Transverse colon (tissue), 4 donors: ENCODE data around the gene N4BP2L1. TPM values are rescaled to one million over a fixed set of nuclear protein-coding genes. Genes with fewer than 3 reads are reported as not detected.

Experiments
- DNase-seq: peaks from one replicate; pipeline ENCODE4 v3.0.0-alpha.2; 2019
- H3K27ac ChIP-seq, 4 donors: fragments of 200-600 bp; sonication (generic); 2 replicates each; pipeline ENCODE4 v1.5.1; 2016 to 2018; ENCODE audit warnings: inconsistent platforms in 4 of 4
- H3K27me3 ChIP-seq: fragments of 200-600 bp; sonication (generic); 2 replicates; pipeline ENCODE4 v1.5.1; 2017; ENCODE audit warnings: inconsistent platforms
- H3K36me3 ChIP-seq, 4 donors: fragments of 200-600 bp; sonication (generic); 2 replicates each; pipeline ENCODE4 v1.5.1; 2017 to 2019; ENCODE audit warnings: inconsistent platforms in 4 of 4
- H3K4me1 ChIP-seq, 4 donors: fragments of 200-600 bp; sonication (generic); 2 replicates each; pipeline ENCODE4 v1.5.1; 2017 to 2020; ENCODE audit warnings: inconsistent platforms in 4 of 4
- H3K4me3 ChIP-seq, 4 donors: fragments of 200-600 bp; sonication (generic); 1 replicate in 1 of 4; 2 replicates in 3 of 4; pipeline versions ENCODE4 v1.5.1 to v1.6.1; 2017 to 2019; ENCODE audit warnings: inconsistent platforms in 4 of 4
- H3K9me3 ChIP-seq, 2 donors: fragments of 200-600 bp; sonication (generic); 2 replicates each; pipeline ENCODE4 v1.5.1; 2017 to 2019; ENCODE audit warnings: inconsistent platforms in 2 of 2
- EP300 ChIP-seq: sonication (generic); formaldehyde crosslinking; IDR thresholded peaks from one replicate; pipeline ENCODE4 v1.6.1; 2017; ENCODE audit warnings: antibody characterized with exemption, low read depth
- POLR2A ChIP-seq: fragments of 450-650 bp; IDR thresholded peaks from one replicate; pipeline ENCODE4 v1.6.1; 2016; ENCODE audit warnings: antibody characterized with exemption, mild to moderate bottlenecking, moderate library complexity
- POLR2AphosphoS5 ChIP-seq, 3 donors: sonication (generic); formaldehyde crosslinking; IDR thresholded peaks; one replicate each; pipeline ENCODE4 v1.6.1; 2016; ENCODE audit warnings: antibody characterized with exemption in 3 of 3
- WGBS, 2 donors: methylation state at CpG; one replicate each; pipeline ENCODE4 v1.1.5; 2018; ENCODE audit warnings: low coverage in 1 of 2; 5-methylcytosine and 5-hydroxymethylcytosine counted together
- in situ Hi-C, 4 donors: fragments of 200-750 bp; cut with MboI; loops; one replicate each; pipeline versions ENCODE4 v1.15.0 to v1.15.1; 2017; ENCODE audit warnings: low sequenced_read_pairs in 3 of 4, low pct_ligation_motif_present in 1 of 4, low pct_unique_long_range_greater_than_20kb in 1 of 4
- intact Hi-C: fragments of 100-400 bp; cut with DNase I; formaldehyde crosslinking; loops from one replicate; pipeline ENCODE4 v1.15.1; 2023; ENCODE audit warnings: low total_unique reads
- total RNA-seq, 4 donors: library from RNA; depleted of rRNA; stranded (reverse); fragments of >200 nt; gene quantifications; one replicate each; pipeline ENCODE4 v1.1.0, GENCODE V29; 2016
- TF ChIP-seq, protein P1 (sequence below), 5 experiments: fragments of 200-600 bp in 3 of 5; fragments of 450-650 bp in 2 of 5; sonication (generic) in 3 of 5; IDR thresholded peaks; 1 replicate in 2 of 5; 2 replicates in 3 of 5; pipeline ENCODE4 v1.5.1; 2016 to 2017; ENCODE audit warnings: antibody characterized with exemption in 5 of 5, inconsistent platforms in 3 of 5, mild to moderate bottlenecking in 2 of 5, moderate library complexity in 1 of 5

The N4BP2L1 gene
- total RNA-seq, 4 donors from 2014 or later = 1.5 to 25.1 (median 8.9) TPM

- Histone ChIP-seq H3K9me3 (peaks cover 17 to 26% of the 10 kb centered on the region in 2 donors), H3K4me3 (no peak overlapping the region), H3K4me1 (no peaks in the 10 kb centered on the region), H3K36me3 (peaks cover 0 to 11% (median 3%) of the 10 kb centered on the region in 4 donors), H3K27ac (no peak overlapping the region), H3K27me3 (no peaks in the 10 kb centered on the region)
- 97% methylated on average over 2 of the region's 2 CpGs; no CpG with 5 or more reads in 1 of the 2 donors for WGBS, 2 donors
- intact Hi-C loops (no loop called here), in situ Hi-C loops (no loop called here)
- DNase-seq = no peak
- TF ChIP-seq EP300 = no peak
- TF ChIP-seq, protein P1, sequence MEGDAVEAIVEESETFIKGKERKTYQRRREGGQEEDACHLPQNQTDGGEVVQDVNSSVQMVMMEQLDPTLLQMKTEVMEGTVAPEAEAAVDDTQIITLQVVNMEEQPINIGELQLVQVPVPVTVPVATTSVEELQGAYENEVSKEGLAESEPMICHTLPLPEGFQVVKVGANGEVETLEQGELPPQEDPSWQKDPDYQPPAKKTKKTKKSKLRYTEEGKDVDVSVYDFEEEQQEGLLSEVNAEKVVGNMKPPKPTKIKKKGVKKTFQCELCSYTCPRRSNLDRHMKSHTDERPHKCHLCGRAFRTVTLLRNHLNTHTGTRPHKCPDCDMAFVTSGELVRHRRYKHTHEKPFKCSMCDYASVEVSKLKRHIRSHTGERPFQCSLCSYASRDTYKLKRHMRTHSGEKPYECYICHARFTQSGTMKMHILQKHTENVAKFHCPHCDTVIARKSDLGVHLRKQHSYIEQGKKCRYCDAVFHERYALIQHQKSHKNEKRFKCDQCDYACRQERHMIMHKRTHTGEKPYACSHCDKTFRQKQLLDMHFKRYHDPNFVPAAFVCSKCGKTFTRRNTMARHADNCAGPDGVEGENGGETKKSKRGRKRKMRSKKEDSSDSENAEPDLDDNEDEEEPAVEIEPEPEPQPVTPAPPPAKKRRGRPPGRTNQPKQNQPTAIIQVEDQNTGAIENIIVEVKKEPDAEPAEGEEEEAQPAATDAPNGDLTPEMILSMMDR (IDR thresholded peaks at IDR 0.05) = no peak
- TF ChIP-seq POLR2AphosphoS5 (IDR thresholded peaks at IDR 0.05) = no peak
- TF ChIP-seq POLR2A = no peak
Measured at GRCh38 chr13:32456591-32456990, 28.7 kb upstream of the N4BP2L1 start.

DNA sequence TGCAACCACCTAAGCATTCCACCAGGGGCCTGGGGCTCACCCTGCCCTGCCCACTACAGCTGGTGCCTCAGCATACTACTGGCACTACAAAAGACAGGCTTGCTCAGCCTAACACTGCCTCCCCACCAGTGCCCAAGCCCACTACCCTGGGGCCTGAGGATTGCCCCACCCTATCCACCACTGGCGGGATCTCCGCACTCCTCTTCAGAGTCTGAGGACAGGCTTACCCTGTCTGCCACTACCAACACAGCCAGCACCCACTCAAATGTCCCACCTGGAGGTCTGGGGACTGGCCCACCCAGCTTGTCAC is 27.6 kb upstream of the N4BP2L1 start:
- in situ Hi-C loops (no loop called here), intact Hi-C loops (no loop called here)
- TF ChIP-seq, protein P1 (IDR thresholded peaks at IDR 0.05) = no peak
- no peak for TF ChIP-seq POLR2A
- TF ChIP-seq POLR2AphosphoS5 (IDR thresholded peaks at IDR 0.05) = no peak
- TF ChIP-seq EP300 = no peak
- no peak for DNase-seq
- H3K9me3 ChIP-seq = peaks cover 17 to 24% of the 10 kb centered on the region in 2 donors
- H3K36me3 ChIP-seq = peaks cover 0 to 11% (median 3%) of the 10 kb centered on the region in 4 donors
- WGBS, 2 donors = 100% methylated on average over 2 of the region's 2 CpGs; no CpG with 5 or more reads in 1 of the 2 donors
- no peaks in the 10 kb centered on the region for H3K27me3 ChIP-seq
- H3K4me3 ChIP-seq = no peak overlapping the region
- no peaks in the 10 kb centered on the region for H3K4me1 ChIP-seq
- no peak overlapping the region for H3K27ac ChIP-seq

GRCh38 chr13:32454886-32455593 is 27.1 kb upstream of the N4BP2L1 start:
- Histone ChIP-seq H3K36me3 (peaks cover 0 to 11% (median 3%) of the 10 kb centered on the region in 4 donors), H3K27me3 (no peaks in the 10 kb centered on the region), H3K4me3 (no peak overlapping the region), H3K9me3 (peaks cover 17 to 19% of the 10 kb centered on the region in 2 donors), H3K4me1 (no peaks in the 10 kb centered on the region), H3K27ac (no peak overlapping the region)
- intact Hi-C loops = no loop called here
- DNase-seq = no peak
- TF ChIP-seq, protein P1 (IDR thresholded peaks at IDR 0.05) = no peak
- TF ChIP-seq POLR2AphosphoS5 (IDR thresholded peaks at IDR 0.05) (no peak), POLR2A (no peak), EP300 (no peak)
- in situ Hi-C loops = no loop called here
- WGBS, 2 donors = 86% methylated on average over 8 of the region's 8 CpGs; no CpG with 5 or more reads in 1 of the 2 donors

GRCh38 chr13:32453981-32454380 is 26.1 kb upstream of the N4BP2L1 start:
- Histone ChIP-seq H3K9me3 (peaks cover 17 to 19% of the 10 kb centered on the region in 2 donors), H3K27me3 (no peaks in the 10 kb centered on the region), H3K4me1 (no peaks in the 10 kb centered on the region), H3K4me3 (no peak overlapping the region), H3K36me3 (peaks cover 0 to 11% (median 3%) of the 10 kb centered on the region in 4 donors), H3K27ac (no peak overlapping the region)
- TF ChIP-seq EP300 = no peak
- TF ChIP-seq POLR2AphosphoS5 (IDR thresholded peaks at IDR 0.05) = no peak
- TF ChIP-seq, protein P1 (IDR thresholded peaks at IDR 0.05) = no peak
- no peak for TF ChIP-seq POLR2A
- in situ Hi-C loops (no loop called here), intact Hi-C loops (no loop called here)
- WGBS, 2 donors = 56 to 78% methylated on average over 1 of the region's 1 CpG
- no peak for DNase-seq
